GM06990 (cell line): ENCODE results near the gene CNOT4.
A peak's percentile ranks its signal among the peaks of the same experiment; 100 is the strongest.

Experiments used
- DNase-seq: peaks from one replicate; pipeline ENCODE4 v3.0.0-alpha.2; 2011; ENCODE audit not compliant: insufficient read length; ENCODE audit errors: extremely low read depth
- H3K27me3 ChIP-seq: replicated peaks from 2 replicates; pipeline ENCODE4 v1.6.0; 2011; ENCODE audit warnings: low read length; ENCODE audit not compliant: control insufficient read depth, insufficient read depth
- H3K36me3 ChIP-seq: 2 replicates; pipeline ENCODE4 v1.5.1; 2011; ENCODE audit warnings: low read length; ENCODE audit not compliant: control insufficient read depth, insufficient read depth
- H3K4me3 ChIP-seq: replicated peaks from 2 replicates; pipeline ENCODE4 v1.5.1; 2011; ENCODE audit warnings: low read depth, mild to moderate bottlenecking, control low read depth, low read length
- TF ChIP-seq, protein P1 (sequence below): IDR thresholded peaks from 2 replicates; pipeline ENCODE4 v1.5.1; 2011; ENCODE audit warnings: low read length, control low read depth, mild to moderate bottlenecking, inconsistent platforms; ENCODE audit not compliant: insufficient read depth, poor library complexity, severe bottlenecking

CNOT4 gene

DNA sequence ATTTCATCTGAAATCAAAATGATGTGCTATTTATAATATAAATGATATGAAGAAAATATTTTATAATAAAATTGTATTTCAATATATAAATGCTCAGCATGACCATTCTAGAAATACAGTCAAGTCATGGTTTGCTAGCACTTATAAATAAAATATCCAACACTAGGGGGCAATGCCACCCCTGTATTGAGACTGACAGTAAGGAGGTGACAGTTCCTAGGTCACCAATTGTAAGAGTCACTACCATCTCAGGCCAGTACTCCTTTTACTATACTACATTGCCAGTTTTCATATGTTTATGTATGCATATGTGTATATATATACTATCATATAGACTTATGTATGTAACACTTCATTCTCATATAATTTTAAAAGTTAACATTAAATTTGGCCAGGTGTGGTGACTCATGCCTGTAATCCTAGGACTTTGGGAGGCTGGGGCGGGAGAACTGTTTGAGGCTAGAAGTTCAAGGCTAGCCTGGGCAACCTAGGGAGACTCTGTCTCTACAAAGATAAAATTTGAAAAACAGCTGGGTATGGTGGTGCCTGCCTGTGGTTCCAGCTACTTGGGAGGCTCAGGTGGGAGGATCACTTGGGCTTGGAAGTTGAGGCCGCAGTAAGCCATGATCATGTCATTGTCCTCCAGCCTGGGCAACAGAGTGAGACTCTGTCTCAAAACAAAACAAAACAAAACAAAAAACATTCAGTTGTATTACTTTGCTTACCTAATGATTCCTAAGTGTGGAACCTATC, 2.4 kb upstream of the CNOT4 start:
- no peaks in the 10 kb centered on the region for H3K27me3 ChIP-seq
- H3K36me3 ChIP-seq, result no peaks in the 10 kb centered on the region
- peak; percentile 32 for DNase-seq
- TF ChIP-seq, protein P1, sequence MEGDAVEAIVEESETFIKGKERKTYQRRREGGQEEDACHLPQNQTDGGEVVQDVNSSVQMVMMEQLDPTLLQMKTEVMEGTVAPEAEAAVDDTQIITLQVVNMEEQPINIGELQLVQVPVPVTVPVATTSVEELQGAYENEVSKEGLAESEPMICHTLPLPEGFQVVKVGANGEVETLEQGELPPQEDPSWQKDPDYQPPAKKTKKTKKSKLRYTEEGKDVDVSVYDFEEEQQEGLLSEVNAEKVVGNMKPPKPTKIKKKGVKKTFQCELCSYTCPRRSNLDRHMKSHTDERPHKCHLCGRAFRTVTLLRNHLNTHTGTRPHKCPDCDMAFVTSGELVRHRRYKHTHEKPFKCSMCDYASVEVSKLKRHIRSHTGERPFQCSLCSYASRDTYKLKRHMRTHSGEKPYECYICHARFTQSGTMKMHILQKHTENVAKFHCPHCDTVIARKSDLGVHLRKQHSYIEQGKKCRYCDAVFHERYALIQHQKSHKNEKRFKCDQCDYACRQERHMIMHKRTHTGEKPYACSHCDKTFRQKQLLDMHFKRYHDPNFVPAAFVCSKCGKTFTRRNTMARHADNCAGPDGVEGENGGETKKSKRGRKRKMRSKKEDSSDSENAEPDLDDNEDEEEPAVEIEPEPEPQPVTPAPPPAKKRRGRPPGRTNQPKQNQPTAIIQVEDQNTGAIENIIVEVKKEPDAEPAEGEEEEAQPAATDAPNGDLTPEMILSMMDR, result peak; percentile 52
- no peak overlapping the region for H3K4me3 ChIP-seq

DNA sequence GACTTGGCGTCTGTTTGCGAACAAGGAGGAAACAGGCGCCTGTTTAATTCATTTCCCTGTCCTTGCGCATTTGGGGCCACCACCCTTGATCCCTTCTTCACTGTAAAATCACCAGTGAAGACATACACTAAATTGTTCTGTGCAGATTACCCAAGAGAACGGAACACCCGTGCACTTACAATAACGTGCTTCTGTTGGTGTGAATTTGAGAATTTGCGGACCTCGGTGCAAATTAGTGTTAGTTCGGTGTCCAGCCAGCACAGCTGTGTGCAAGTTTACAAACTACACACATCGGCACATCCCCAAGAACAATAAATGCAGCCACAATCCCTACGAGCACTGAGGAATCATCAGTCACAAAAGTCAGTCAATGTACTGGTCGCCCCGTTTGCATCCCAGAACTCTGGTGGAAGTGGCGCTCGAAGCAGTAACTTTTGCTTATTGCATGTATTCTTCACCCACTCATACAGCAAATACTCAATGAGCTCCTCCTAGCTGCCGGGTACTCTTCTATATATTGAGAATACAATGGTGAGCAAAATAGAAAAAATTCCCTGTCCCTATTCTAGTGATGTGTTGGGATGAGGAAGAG, 786 bp upstream of the CNOT4 start:
- no peaks in the 10 kb centered on the region for H3K36me3 ChIP-seq
- TF ChIP-seq, protein P1, result no peak
- peak; percentile 5 for DNase-seq
- H3K4me3 ChIP-seq, result peak overlapping the region; percentile 82
- no peaks in the 10 kb centered on the region for H3K27me3 ChIP-seq

DNA sequence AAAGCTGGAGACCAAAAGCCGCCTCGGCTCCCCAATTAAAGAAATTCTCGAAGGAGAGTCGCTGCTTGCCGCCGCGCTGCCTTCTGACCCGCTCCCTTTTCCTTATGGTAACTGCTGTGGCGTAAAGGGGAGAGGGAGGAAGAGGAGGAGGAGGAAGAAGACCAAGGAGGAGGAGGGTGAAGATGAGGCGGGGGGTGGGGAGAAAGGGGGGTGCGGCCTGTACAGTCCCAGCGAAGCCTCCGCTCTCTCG, 388 bp downstream of the CNOT4 start:
- Histone ChIP-seq H3K27me3 (no peaks in the 10 kb centered on the region), H3K36me3 (no peaks in the 10 kb centered on the region), H3K4me3 (peak overlapping the region; percentile 82)
- no peak for DNase-seq
- TF ChIP-seq, protein P1, result no peak

DNA sequence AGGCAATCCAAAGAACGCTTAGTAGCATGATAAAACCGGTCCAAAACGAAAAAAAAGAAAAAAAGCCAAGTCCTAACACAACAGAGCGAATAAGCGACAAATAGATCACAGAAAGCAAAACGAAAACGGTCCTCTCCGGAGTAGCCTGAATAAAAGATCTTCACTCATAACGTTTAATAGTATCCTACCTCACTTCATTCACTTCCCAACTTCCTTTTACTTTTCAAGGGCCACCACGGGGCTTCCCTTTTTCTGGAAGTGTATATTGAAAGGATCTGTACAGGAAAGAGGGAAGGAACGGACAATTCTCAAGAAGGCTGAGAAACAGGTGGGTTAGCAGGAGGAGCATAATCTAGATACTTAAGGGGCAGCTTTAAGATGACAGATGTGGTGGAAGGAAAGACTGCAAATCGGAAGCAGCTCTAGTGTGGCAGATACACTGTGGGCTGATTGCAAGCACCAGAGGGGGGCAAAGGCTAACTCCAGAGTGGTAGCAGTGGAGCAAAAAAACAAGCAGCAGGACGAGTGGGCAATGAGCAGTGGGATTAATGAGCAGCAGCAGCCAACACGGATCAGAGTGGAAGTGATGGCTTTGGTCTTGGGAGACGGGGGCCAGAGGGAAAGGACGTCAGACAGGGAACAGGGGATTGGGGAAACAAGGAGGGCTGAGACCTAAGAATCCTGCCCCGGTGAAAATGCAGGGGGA, 866 bp downstream of the CNOT4 start:
- H3K27me3 ChIP-seq, result no peaks in the 10 kb centered on the region
- TF ChIP-seq, protein P1, result no peak
- DNase-seq, result no peak
- H3K4me3 ChIP-seq, result peak overlapping the region; percentile 82
- no peaks in the 10 kb centered on the region for H3K36me3 ChIP-seq

DNA sequence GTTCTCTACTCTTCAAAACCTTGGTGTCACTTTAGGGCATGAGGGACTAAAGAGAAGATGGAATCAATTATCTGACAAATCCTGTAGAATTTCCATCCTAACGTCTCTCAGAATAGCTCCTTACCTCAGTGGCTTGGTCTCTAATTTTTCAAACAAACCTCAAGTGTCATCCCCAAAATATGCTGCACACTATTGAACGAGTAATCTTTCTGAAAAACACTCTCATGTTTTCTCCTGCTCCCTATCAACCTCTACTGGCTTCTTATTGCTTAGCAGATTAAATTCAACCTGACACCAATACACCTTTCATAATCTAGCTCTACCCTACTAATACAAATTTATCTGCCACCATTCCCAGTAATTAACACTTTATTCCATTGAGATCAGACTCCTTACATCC, 8.5 kb downstream of the CNOT4 start:
- no peak overlapping the region for H3K4me3 ChIP-seq
- TF ChIP-seq, protein P1, result no peak

More for the DNA sequence above, 8.5 kb downstream of the CNOT4 start:
- no peaks in the 10 kb centered on the region for H3K27me3 ChIP-seq
- H3K36me3 ChIP-seq, result no peaks in the 10 kb centered on the region
- no peak for DNase-seq
